Ascending aorta (tissue), 2 donors: Measurements from ENCODE around the gene CSMD2. TPM values are rescaled to one million over a fixed set of nuclear protein-coding genes. Genes with fewer than 3 reads are reported as not detected.

Source experiments
- DNase-seq, 2 donors: peaks; one replicate each; pipeline ENCODE4 v3.0.0-alpha.2; 2019; ENCODE audit warnings: low spot score in 2 of 2
- H3K27ac ChIP-seq, 2 donors: fragments of 200-600 bp; sonication (generic); one replicate each; pipeline ENCODE4 v1.5.1; 2016 to 2017; ENCODE audit warnings: mild to moderate bottlenecking in 1 of 2
- H3K27me3 ChIP-seq: fragments of 200-600 bp; sonication (generic); one replicate; pipeline ENCODE4 v1.5.1; 2017
- H3K36me3 ChIP-seq, 2 donors: fragments of 200-600 bp; sonication (generic); one replicate each; pipeline ENCODE4 v1.5.1; 2016
- H3K4me1 ChIP-seq, 2 donors: fragments of 200-600 bp; sonication (generic); one replicate each; pipeline ENCODE4 v1.5.1; 2016 to 2017; ENCODE audit warnings: mild to moderate bottlenecking in 1 of 2
- H3K4me3 ChIP-seq, 2 donors: fragments of 200-600 bp; sonication (generic); one replicate each; pipeline ENCODE4 v1.5.1; 2016 to 2017; ENCODE audit warnings: mild to moderate bottlenecking in 1 of 2
- H3K9me3 ChIP-seq, 2 donors: fragments of 200-600 bp; sonication (generic); one replicate each; pipeline ENCODE4 v1.5.1; 2016
- CTCF ChIP-seq, 3 experiments: fragments of 200-600 bp in 2 of 3; fragments of 450-650 bp in 1 of 3; sonication (generic) in 2 of 3; IDR thresholded peaks; one replicate each; pipeline ENCODE4 v1.5.1; 2016 to 2019; ENCODE audit warnings: antibody characterized with exemption in 3 of 3, mild to moderate bottlenecking in 1 of 3, moderate library complexity in 1 of 3
- intact Hi-C: fragments of 100-400 bp; cut with DNase I; formaldehyde crosslinking; loops from one replicate; pipeline ENCODE4 v1.15.1; 2023
- total RNA-seq: library from RNA; depleted of rRNA; stranded (reverse); fragments of >200 nt; gene quantifications from one replicate; pipeline ENCODE4 v1.1.0, GENCODE V29; 2016

Gene CSMD2
- total RNA-seq, 1 donor from 2014 or later: 10.9 TPM

DNA sequence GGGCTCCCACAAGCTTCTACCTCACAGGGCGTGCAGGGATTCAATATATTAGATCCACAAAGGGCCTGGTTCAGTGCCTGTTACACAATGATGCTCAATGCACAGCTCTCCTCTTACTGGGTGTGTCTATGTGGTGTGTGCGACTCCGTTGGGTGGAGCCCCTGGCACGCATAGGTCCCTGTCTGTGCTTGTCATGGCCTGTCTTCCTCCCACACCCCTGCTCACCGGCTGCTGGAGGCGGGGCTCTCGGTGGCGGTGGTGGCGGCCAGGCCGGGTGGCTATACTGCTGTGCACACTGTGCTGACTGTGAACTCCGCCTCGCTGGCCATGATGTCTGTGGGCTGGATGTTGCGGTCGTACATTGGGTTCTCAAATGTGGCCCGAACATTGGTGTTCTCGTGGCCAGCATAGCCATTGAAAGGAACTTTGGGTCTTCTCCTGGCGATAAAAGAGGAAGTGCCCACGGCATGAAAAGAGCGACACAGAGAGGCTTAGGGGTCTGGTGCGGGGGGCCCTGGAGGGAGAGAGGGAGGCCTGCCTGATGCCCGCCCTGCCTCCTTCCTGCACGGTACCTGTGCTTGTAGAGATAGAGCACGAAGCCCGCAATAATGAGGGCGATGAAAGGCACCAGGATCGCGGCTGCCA, 645.7 kb downstream of the CSMD2 start:
- intact Hi-C loops: no loop called here
- Histone ChIP-seq H3K27ac (no peak overlapping the region), H3K4me1 (no peaks in the 10 kb centered on the region), H3K27me3 (no peaks in the 10 kb centered on the region), H3K36me3 (no peaks in the 10 kb centered on the region), H3K4me3 (no peak overlapping the region), H3K9me3 (no peaks in the 10 kb centered on the region)
- no peak for TF ChIP-seq CTCF (IDR thresholded peaks at IDR 0.05)
- DNase-seq: no peak

- Histone ChIP-seq H3K9me3 (no peaks in the 10 kb centered on the region), H3K27ac (no peak overlapping the region), H3K36me3 (no peaks in the 10 kb centered on the region), H3K27me3 (no peaks in the 10 kb centered on the region), H3K4me3 (no peak overlapping the region), H3K4me1 (no peaks in the 10 kb centered on the region)
- no peak for TF ChIP-seq CTCF (IDR thresholded peaks at IDR 0.05)
- no peak for DNase-seq
- intact Hi-C loops: no loop called here
These were observed 647.3 kb downstream of the CSMD2 start for GRCh38 chr1:33517596-33518250.

DNA sequence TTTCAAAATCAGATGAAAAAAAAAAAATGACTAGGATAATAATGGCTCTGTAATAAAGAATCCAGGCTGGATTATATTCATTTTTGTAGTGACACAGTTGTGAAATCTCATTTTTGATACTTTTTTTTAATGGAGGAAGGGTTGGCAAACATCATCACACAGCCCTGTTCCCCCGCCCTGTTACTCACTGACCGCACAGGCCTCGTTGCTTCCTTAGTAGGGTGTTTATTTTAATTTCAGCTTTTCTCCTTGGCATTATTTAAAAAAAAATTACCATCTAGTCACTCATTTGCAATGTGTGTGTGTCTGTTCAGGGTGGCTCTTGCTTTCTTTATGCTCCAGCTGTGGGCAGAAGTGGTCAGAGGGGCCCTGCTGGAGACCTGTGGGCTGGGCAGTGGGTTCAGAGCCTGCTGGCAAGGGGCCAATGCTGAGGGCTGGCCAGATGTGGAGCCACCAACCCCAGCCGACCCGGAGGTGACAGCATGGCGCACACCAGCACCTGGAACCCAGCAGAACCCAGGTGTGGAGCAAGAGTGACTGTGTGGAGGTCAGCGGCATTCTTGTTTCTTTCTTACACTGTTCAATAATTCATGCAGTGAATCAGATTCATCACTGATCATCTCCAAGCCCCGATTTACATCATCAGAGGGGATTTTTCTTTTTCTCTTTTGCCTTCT, 648.0 kb downstream of the CSMD2 start:
- no peak for TF ChIP-seq CTCF (IDR thresholded peaks at IDR 0.05)
- Histone ChIP-seq H3K27me3 (no peaks in the 10 kb centered on the region), H3K4me3 (no peak overlapping the region), H3K9me3 (no peaks in the 10 kb centered on the region), H3K4me1 (no peaks in the 10 kb centered on the region), H3K36me3 (no peaks in the 10 kb centered on the region), H3K27ac (no peak overlapping the region)
- no peak for DNase-seq
- intact Hi-C loops: no loop called here

DNA sequence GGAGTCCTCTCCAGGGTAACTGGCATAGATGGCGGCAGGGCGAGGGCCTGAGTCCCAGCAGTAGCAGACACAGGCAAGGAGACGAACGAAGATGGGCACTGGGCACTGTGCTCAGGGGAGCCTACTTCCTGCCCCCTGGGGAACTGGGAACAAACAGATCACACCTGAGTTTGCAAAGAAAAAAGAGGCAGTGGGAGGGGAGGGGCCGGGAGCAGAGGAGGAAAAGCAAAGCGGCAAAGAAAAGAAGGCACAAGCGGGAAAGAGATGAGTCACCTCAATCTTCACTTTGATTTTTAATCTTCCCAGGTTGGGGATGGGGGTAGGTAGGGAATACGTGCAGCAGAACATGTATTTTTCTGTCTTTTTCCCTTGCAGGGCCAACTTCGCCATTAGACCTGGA, 648.6 kb downstream of the CSMD2 start:
- Histone ChIP-seq H3K27me3 (no peaks in the 10 kb centered on the region), H3K4me3 (no peak overlapping the region), H3K36me3 (no peaks in the 10 kb centered on the region), H3K4me1 (no peaks in the 10 kb centered on the region), H3K27ac (no peak overlapping the region), H3K9me3 (no peaks in the 10 kb centered on the region)
- no peak for TF ChIP-seq CTCF (IDR thresholded peaks at IDR 0.05)
- intact Hi-C loops: no loop called here
- no peak for DNase-seq

GRCh38 chr1:33515607-33516006, 649.4 kb downstream of the CSMD2 start:
- H3K27ac ChIP-seq: no peak overlapping the region
- no peaks in the 10 kb centered on the region for H3K9me3 ChIP-seq
- no peaks in the 10 kb centered on the region for H3K27me3 ChIP-seq
- intact Hi-C loops: no loop called here
- DNase-seq: no peak
- H3K4me1 ChIP-seq: no peaks in the 10 kb centered on the region
- no peaks in the 10 kb centered on the region for H3K36me3 ChIP-seq
- H3K4me3 ChIP-seq: no peak overlapping the region
- no peak for TF ChIP-seq CTCF (IDR thresholded peaks at IDR 0.05)
